ENCODE data around the gene SYNDIG1.

DNA sequence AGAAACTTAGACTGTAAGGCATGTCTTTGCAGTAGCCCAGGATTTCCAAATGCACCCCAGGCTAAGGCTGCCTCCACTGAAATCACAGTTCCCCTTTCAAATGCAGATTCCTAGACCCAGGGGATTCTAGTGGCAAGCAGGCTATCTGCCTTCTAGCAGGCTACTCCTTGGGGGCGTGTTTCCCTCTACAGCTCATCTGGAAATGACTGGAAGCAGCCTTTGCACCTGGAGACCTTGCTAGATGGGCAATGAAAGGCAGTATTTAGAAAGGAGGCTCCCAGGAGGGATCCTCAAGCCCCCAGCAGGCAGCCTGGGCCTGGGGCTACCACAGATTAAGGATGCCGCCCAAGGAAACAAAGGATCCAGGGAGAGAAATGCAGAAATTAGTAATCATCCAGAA lies 26.0 kb upstream of the SYNDIG1 start:
- TF ChIP-seq, protein P1, sequence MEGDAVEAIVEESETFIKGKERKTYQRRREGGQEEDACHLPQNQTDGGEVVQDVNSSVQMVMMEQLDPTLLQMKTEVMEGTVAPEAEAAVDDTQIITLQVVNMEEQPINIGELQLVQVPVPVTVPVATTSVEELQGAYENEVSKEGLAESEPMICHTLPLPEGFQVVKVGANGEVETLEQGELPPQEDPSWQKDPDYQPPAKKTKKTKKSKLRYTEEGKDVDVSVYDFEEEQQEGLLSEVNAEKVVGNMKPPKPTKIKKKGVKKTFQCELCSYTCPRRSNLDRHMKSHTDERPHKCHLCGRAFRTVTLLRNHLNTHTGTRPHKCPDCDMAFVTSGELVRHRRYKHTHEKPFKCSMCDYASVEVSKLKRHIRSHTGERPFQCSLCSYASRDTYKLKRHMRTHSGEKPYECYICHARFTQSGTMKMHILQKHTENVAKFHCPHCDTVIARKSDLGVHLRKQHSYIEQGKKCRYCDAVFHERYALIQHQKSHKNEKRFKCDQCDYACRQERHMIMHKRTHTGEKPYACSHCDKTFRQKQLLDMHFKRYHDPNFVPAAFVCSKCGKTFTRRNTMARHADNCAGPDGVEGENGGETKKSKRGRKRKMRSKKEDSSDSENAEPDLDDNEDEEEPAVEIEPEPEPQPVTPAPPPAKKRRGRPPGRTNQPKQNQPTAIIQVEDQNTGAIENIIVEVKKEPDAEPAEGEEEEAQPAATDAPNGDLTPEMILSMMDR (conservative IDR thresholded peaks at IDR 0.05; ENCODE audit: low read length): no peak
- no peak for TF ChIP-seq EZH2phosphoT487 (IDR thresholded peaks at IDR 0.05; ENCODE audit: borderline replicate concordance, low read depth, low read length)
